GM19328 (cell line): ENCODE measurements around the gene COMMD3.

Experiments
- ATAC-seq: cut with Tn5 transposase; IDR thresholded peaks from one replicate; pipeline ENCODE4 v1.9.1; 2021; ENCODE audit warnings: mild to moderate bottlenecking, moderate library complexity; ENCODE audit not compliant: unreplicated experiment

Gene COMMD3

GRCh38 chr10:22319547-22319979 is 3.4 kb downstream of the COMMD3 start:
- ATAC-seq: no peak

GRCh38 chr10:22319980-22320558 is 3.9 kb downstream of the COMMD3 start:
- ATAC-seq: no peak

GRCh38 chr10:22320591-22321155 is 4.5 kb downstream of the COMMD3 start, which contains the start of gene BMI1:
BMI1 (plus strand) TSS chr10:22321099; CDS start chr10:22326450, 5,351 bp downstream.
- peak; percentile 20 for ATAC-seq

- ATAC-seq: no peak
Observed at GRCh38 chr10:22321156-22321923, 5.2 kb downstream of the COMMD3 start.

GRCh38 chr10:22321924-22322640 is 5.9 kb downstream of the COMMD3 start:
- no peak for ATAC-seq

- no peak for ATAC-seq
Observed at GRCh38 chr10:22322641-22323160, 6.5 kb downstream of the COMMD3 start.

GRCh38 chr10:22323538-22324305 is 7.5 kb downstream of the COMMD3 start:
- no peak for ATAC-seq

GRCh38 chr10:22324413-22324812 is 8.2 kb downstream of the COMMD3 start:
- ATAC-seq: no peak

GRCh38 chr10:22324893-22325271 is 8.7 kb downstream of the COMMD3 start:
- no peak for ATAC-seq

GRCh38 chr10:22325272-22326144 is 9.3 kb downstream of the COMMD3 start:
- no peak for ATAC-seq

- ATAC-seq: no peak
Observed at GRCh38 chr10:22326145-22326702, 10.0 kb downstream of the COMMD3 start.

GRCh38 chr10:22329150-22329549 is 13.0 kb downstream of the COMMD3 start:
- no peak for ATAC-seq

- ATAC-seq: no peak
Observed at GRCh38 chr10:22332116-22332692, 16.0 kb downstream of the COMMD3 start.

GRCh38 chr10:22333167-22333974 is 17.2 kb downstream of the COMMD3 start:
- no peak for ATAC-seq

- no peak for ATAC-seq
Observed at GRCh38 chr10:22333975-22334282, 17.7 kb downstream of the COMMD3 start.

GRCh38 chr10:22334414-22335172 is 18.4 kb downstream of the COMMD3 start:
- no peak for ATAC-seq

- no peak for ATAC-seq
Observed at GRCh38 chr10:22335173-22335933, 19.2 kb downstream of the COMMD3 start.
